ENCODE results near the gene RELN.

Gene RELN

GRCh38 chr7:103711413-103711812 is 278.0 kb downstream of the RELN start:
- no peak overlapping the region for H3K4ac ChIP-seq (ENCODE audit: low read depth, low read length)
- WGBS (ENCODE audit: extremely low coverage, insufficient coverage, insufficient read length): no CpG with 5 or more reads among the region's 4 CpGs
- no peak overlapping the region for H3K27ac ChIP-seq (ENCODE audit: low read depth, low read length)
- no peaks in the 10 kb centered on the region for H3K9me3 ChIP-seq (ENCODE audit: insufficient read depth, low read depth, low read length)
- H2BK120ac ChIP-seq (ENCODE audit: insufficient read depth, low read length, poor library complexity): no peak overlapping the region
- H2BK12ac ChIP-seq (ENCODE audit: low read length): no peak overlapping the region
- no peak overlapping the region for H3K18ac ChIP-seq (ENCODE audit: low read length)
- no peak overlapping the region for H2AK5ac ChIP-seq (ENCODE audit: low read length)
- H2BK5ac ChIP-seq (ENCODE audit: low read depth, low read length, poor library complexity): no peak overlapping the region
- H2AFZ ChIP-seq (ENCODE audit: insufficient read depth, low read length, poor library complexity): no peak overlapping the region
- no peak overlapping the region for H3K4me3 ChIP-seq (ENCODE audit: low read depth, low read length)
- H3K9ac ChIP-seq (ENCODE audit: low read length): no peak overlapping the region
- no peak overlapping the region for H3K4me2 ChIP-seq (ENCODE audit: low read length)
- no peaks in the 10 kb centered on the region for H3K79me2 ChIP-seq (ENCODE audit: control insufficient read depth, insufficient read depth, low read length, poor library complexity)
- H3K27me3 ChIP-seq (ENCODE audit: insufficient read depth, low read length): no peaks in the 10 kb centered on the region
- no peak overlapping the region for H3K14ac ChIP-seq (ENCODE audit: low read length)
- H4K8ac ChIP-seq (ENCODE audit: low read depth, low read length): no peak overlapping the region
- no peaks in the 10 kb centered on the region for H3K4me1 ChIP-seq (ENCODE audit: control insufficient read depth in 1 of 2, insufficient read depth in 2 of 2, low read length in 2 of 2)
- H4K12ac ChIP-seq (ENCODE audit: low read depth, low read length): no peak overlapping the region
- no peak for DNase-seq
- H4K91ac ChIP-seq (ENCODE audit: low read depth, low read length): no peak overlapping the region
- no peaks in the 10 kb centered on the region for H3K36me3 ChIP-seq (ENCODE audit: control insufficient read depth in 1 of 2, insufficient read depth in 2 of 2, low read length in 2 of 2)
- no peaks in the 10 kb centered on the region for H3K79me1 ChIP-seq (ENCODE audit: low read length)
- H3K23ac ChIP-seq (ENCODE audit: low read length): no peak overlapping the region

- H2BK12ac ChIP-seq (ENCODE audit: low read length): no peak overlapping the region
- no CpG with 5 or more reads among the region's 2 CpGs for WGBS (ENCODE audit: extremely low coverage, insufficient coverage, insufficient read length)
These were observed 279.2 kb downstream of the RELN start for GRCh38 chr7:103710247-103710646.

GRCh38 chr7:103706805-103707204 is 282.7 kb downstream of the RELN start:
- no peaks in the 10 kb centered on the region for H3K27me3 ChIP-seq (ENCODE audit: insufficient read depth, low read length)
- peaks cover 0 to 2% of the 10 kb centered on the region in 2 experiments for H3K4me1 ChIP-seq (ENCODE audit: control insufficient read depth in 1 of 2, insufficient read depth in 2 of 2, low read length in 2 of 2)
- no peak overlapping the region for H3K14ac ChIP-seq (ENCODE audit: low read length)
- H2BK120ac ChIP-seq (ENCODE audit: insufficient read depth, low read length, poor library complexity): no peak overlapping the region
- no peak overlapping the region for H4K91ac ChIP-seq (ENCODE audit: low read depth, low read length)
- H2AK5ac ChIP-seq (ENCODE audit: low read length): no peak overlapping the region
- H3K79me2 ChIP-seq (ENCODE audit: control insufficient read depth, insufficient read depth, low read length, poor library complexity): no peaks in the 10 kb centered on the region
- no peak overlapping the region for H2BK12ac ChIP-seq (ENCODE audit: low read length)
- H2AFZ ChIP-seq (ENCODE audit: insufficient read depth, low read length, poor library complexity): no peak overlapping the region
- no CpG with 5 or more reads among the region's 1 CpG for WGBS (ENCODE audit: extremely low coverage, insufficient coverage, insufficient read length)
- no peak for DNase-seq
- no peaks in the 10 kb centered on the region for H3K9me3 ChIP-seq (ENCODE audit: insufficient read depth, low read depth, low read length)
- no peak overlapping the region for H4K8ac ChIP-seq (ENCODE audit: low read depth, low read length)
- H4K12ac ChIP-seq (ENCODE audit: low read depth, low read length): no peak overlapping the region
- no peak overlapping the region for H3K23ac ChIP-seq (ENCODE audit: low read length)
- no peak overlapping the region for H3K18ac ChIP-seq (ENCODE audit: low read length)
- no peaks in the 10 kb centered on the region for H3K36me3 ChIP-seq (ENCODE audit: control insufficient read depth in 1 of 2, insufficient read depth in 2 of 2, low read length in 2 of 2)
- H3K4me2 ChIP-seq (ENCODE audit: low read length): no peak overlapping the region
- H2BK5ac ChIP-seq (ENCODE audit: low read depth, low read length, poor library complexity): no peak overlapping the region
- no peak overlapping the region for H3K4me3 ChIP-seq (ENCODE audit: low read depth, low read length)
- no peak overlapping the region for H3K4ac ChIP-seq (ENCODE audit: low read depth, low read length)
- no peaks in the 10 kb centered on the region for H3K79me1 ChIP-seq (ENCODE audit: low read length)
- peak overlapping the region; percentile 27 for H3K9ac ChIP-seq (ENCODE audit: low read length)
- no peak overlapping the region for H3K27ac ChIP-seq (ENCODE audit: low read depth, low read length)

More at GRCh38 chr7:103710247-103710646, 279.2 kb downstream of the RELN start:
- Histone ChIP-seq H3K4me1 (ENCODE audit: control insufficient read depth in 1 of 2, insufficient read depth in 2 of 2, low read length in 2 of 2) (no peaks in the 10 kb centered on the region), H4K91ac (ENCODE audit: low read depth, low read length) (no peak overlapping the region), H3K79me1 (ENCODE audit: low read length) (no peaks in the 10 kb centered on the region), H2AK5ac (ENCODE audit: low read length) (no peak overlapping the region), H3K4me2 (ENCODE audit: low read length) (no peak overlapping the region), H3K18ac (ENCODE audit: low read length) (no peak overlapping the region), H3K27ac (ENCODE audit: low read depth, low read length) (no peak overlapping the region), H3K9me3 (ENCODE audit: insufficient read depth, low read depth, low read length) (no peaks in the 10 kb centered on the region), H2BK120ac (ENCODE audit: insufficient read depth, low read length, poor library complexity) (no peak overlapping the region), H3K14ac (ENCODE audit: low read length) (no peak overlapping the region), H3K79me2 (ENCODE audit: control insufficient read depth, insufficient read depth, low read length, poor library complexity) (no peaks in the 10 kb centered on the region), H2BK5ac (ENCODE audit: low read depth, low read length, poor library complexity) (no peak overlapping the region), H3K9ac (ENCODE audit: low read length) (peak overlapping the region; percentile 43), H3K27me3 (ENCODE audit: insufficient read depth, low read length) (no peaks in the 10 kb centered on the region), H4K12ac (ENCODE audit: low read depth, low read length) (no peak overlapping the region), H3K4me3 (ENCODE audit: low read depth, low read length) (no peak overlapping the region), H2AFZ (ENCODE audit: insufficient read depth, low read length, poor library complexity) (no peak overlapping the region), H3K23ac (ENCODE audit: low read length) (no peak overlapping the region), H4K8ac (ENCODE audit: low read depth, low read length) (no peak overlapping the region), H3K4ac (ENCODE audit: low read depth, low read length) (no peak overlapping the region), H3K36me3 (ENCODE audit: control insufficient read depth in 1 of 2, insufficient read depth in 2 of 2, low read length in 2 of 2) (no peaks in the 10 kb centered on the region)
- no peak for DNase-seq

DNA sequence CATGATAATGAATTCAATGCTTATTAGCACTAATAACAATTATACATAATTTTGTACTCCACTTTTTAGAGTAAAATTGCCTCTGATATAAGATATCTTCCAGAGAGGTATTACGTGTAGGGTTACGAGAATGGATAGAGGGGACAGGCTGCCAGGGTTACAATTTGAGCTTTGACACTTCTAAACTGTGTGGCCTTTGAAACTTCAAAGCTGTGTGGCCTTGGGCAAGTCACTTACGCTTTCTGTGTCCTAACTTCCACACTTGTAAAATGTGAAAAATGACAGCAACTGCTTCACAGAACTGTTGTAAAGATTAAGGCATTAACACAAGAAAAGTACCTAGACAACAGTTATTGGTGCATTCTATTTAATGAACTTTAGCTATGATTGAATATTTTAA is 283.9 kb downstream of the RELN start:
- Histone ChIP-seq H3K4ac (ENCODE audit: low read depth, low read length) (no peak overlapping the region), H3K14ac (ENCODE audit: low read length) (no peak overlapping the region), H2BK120ac (ENCODE audit: insufficient read depth, low read length, poor library complexity) (no peak overlapping the region), H2AK5ac (ENCODE audit: low read length) (no peak overlapping the region), H3K4me3 (ENCODE audit: low read depth, low read length) (no peak overlapping the region), H3K4me2 (ENCODE audit: low read length) (no peak overlapping the region), H3K79me1 (ENCODE audit: low read length) (no peaks in the 10 kb centered on the region), H3K23ac (ENCODE audit: low read length) (no peak overlapping the region), H3K18ac (ENCODE audit: low read length) (no peak overlapping the region), H4K12ac (ENCODE audit: low read depth, low read length) (no peak overlapping the region), H2BK12ac (ENCODE audit: low read length) (no peak overlapping the region), H3K27me3 (ENCODE audit: insufficient read depth, low read length) (no peaks in the 10 kb centered on the region), H3K9me3 (ENCODE audit: insufficient read depth, low read depth, low read length) (no peaks in the 10 kb centered on the region), H3K36me3 (ENCODE audit: control insufficient read depth in 1 of 2, insufficient read depth in 2 of 2, low read length in 2 of 2) (no peaks in the 10 kb centered on the region), H2BK5ac (ENCODE audit: low read depth, low read length, poor library complexity) (no peak overlapping the region), H3K79me2 (ENCODE audit: control insufficient read depth, insufficient read depth, low read length, poor library complexity) (no peaks in the 10 kb centered on the region), H4K91ac (ENCODE audit: low read depth, low read length) (no peak overlapping the region), H3K27ac (ENCODE audit: low read depth, low read length) (no peak overlapping the region), H2AFZ (ENCODE audit: insufficient read depth, low read length, poor library complexity) (no peak overlapping the region), H3K4me1 (ENCODE audit: control insufficient read depth in 1 of 2, insufficient read depth in 2 of 2, low read length in 2 of 2) (peaks cover 0 to 2% of the 10 kb centered on the region in 2 experiments), H3K9ac (ENCODE audit: low read length) (no peak overlapping the region), H4K8ac (ENCODE audit: low read depth, low read length) (no peak overlapping the region)
- no peak for DNase-seq
- no CpG with 5 or more reads among the region's 3 CpGs for WGBS (ENCODE audit: extremely low coverage, insufficient coverage, insufficient read length)
